Prostate gland (tissue), 2 donors: ENCODE measurements around the gene SMO. TPM values are rescaled to one million over a fixed set of nuclear protein-coding genes. Genes with fewer than 3 reads are reported as not detected.

ENCODE experiments used
- DNase-seq: peaks from one replicate; pipeline ENCODE4 v3.0.0-alpha.2; 2019; ENCODE audit warnings: low spot score
- H3K27ac ChIP-seq, 2 donors: fragments of 200-600 bp; sonication (generic); 2 replicates each; pipeline ENCODE4 v1.5.1; 2017 to 2019
- H3K27me3 ChIP-seq: fragments of 200-600 bp; sonication (generic); replicated peaks from 2 replicates; pipeline ENCODE4 v1.5.1; 2019; ENCODE audit not compliant: insufficient read depth
- H3K36me3 ChIP-seq, 2 donors: fragments of 200-600 bp; sonication (generic); 1 replicate in 1 of 2; 2 replicates in 1 of 2; pipeline versions ENCODE4 v1.5.1 to v1.8.1; 2017 to 2019
- H3K4me1 ChIP-seq: fragments of 200-600 bp; sonication (generic); replicated peaks from 2 replicates; pipeline ENCODE4 v1.5.1; 2019
- H3K4me3 ChIP-seq, 2 donors: fragments of 200-600 bp; sonication (generic); 2 replicates each; pipeline ENCODE4 v1.5.1; 2017 to 2019
- H3K9me3 ChIP-seq: fragments of 200-600 bp; sonication (generic); 2 replicates; pipeline ENCODE4 v1.5.1; 2017
- CTCF ChIP-seq, 4 experiments: fragments of 200-600 bp in 2 of 4; fragments of 450-650 bp in 2 of 4; sonication (generic) in 2 of 4; IDR thresholded peaks; 1 replicate in 3 of 4; 2 replicates in 1 of 4; pipeline ENCODE4 v1.5.1; 2016 to 2019; ENCODE audit warnings: antibody characterized with exemption in 4 of 4, mild to moderate bottlenecking in 2 of 4, moderate library complexity in 2 of 4
- POLR2A ChIP-seq: fragments of 450-650 bp; IDR thresholded peaks from one replicate; pipeline ENCODE4 v1.6.1; 2016; ENCODE audit warnings: antibody characterized with exemption, mild to moderate bottlenecking
- POLR2AphosphoS5 ChIP-seq: sonication (generic); formaldehyde crosslinking; IDR thresholded peaks from one replicate; pipeline ENCODE4 v1.6.1; 2017; ENCODE audit warnings: antibody characterized with exemption
- WGBS: methylation state at CpG from one replicate; pipeline ENCODE4 v1.1.5; 2018; 5-methylcytosine and 5-hydroxymethylcytosine counted together
- intact Hi-C: fragments of 100-400 bp; cut with DNase I; formaldehyde crosslinking; loops from one replicate; pipeline ENCODE4 v1.14.2; 2022
- total RNA-seq, 2 donors: library from RNA; depleted of rRNA; stranded (reverse); fragments of >200 nt; gene quantifications; one replicate each; pipeline ENCODE4 v1.1.0, GENCODE V29; 2016

The SMO gene
- total RNA-seq, 2 donors from 2014 or later = 23.2 to 32.9 TPM

- no peaks in the 10 kb centered on the region for H3K27me3 ChIP-seq
- no peaks in the 10 kb centered on the region for H3K36me3 ChIP-seq
- 94% methylated on average over 9 of the region's 9 CpGs for WGBS
- H3K9me3 ChIP-seq = no peaks in the 10 kb centered on the region
- H3K4me3 ChIP-seq = no peak overlapping the region
- H3K4me1 ChIP-seq = no peaks in the 10 kb centered on the region
- DNase-seq = no peak
- TF ChIP-seq POLR2A = no peak
- TF ChIP-seq CTCF (IDR thresholded peaks at IDR 0.05) = no peak
- TF ChIP-seq POLR2AphosphoS5 = no peak
- intact Hi-C loops = no loop called here
- H3K27ac ChIP-seq = no peak overlapping the region
Measured at GRCh38 chr7:129157651-129158050, 30.8 kb upstream of the SMO start.

GRCh38 chr7:129159539-129159938 lies 28.9 kb upstream of the SMO start:
- no peak for DNase-seq
- H3K27ac ChIP-seq = no peak overlapping the region
- 85% methylated on average over 3 of the region's 3 CpGs for WGBS
- H3K36me3 ChIP-seq = no peaks in the 10 kb centered on the region
- TF ChIP-seq CTCF (IDR thresholded peaks at IDR 0.05) (no peak), POLR2AphosphoS5 (no peak), POLR2A (no peak)
- H3K9me3 ChIP-seq = no peaks in the 10 kb centered on the region
- intact Hi-C loops = no loop called here
- H3K4me1 ChIP-seq = no peaks in the 10 kb centered on the region
- no peaks in the 10 kb centered on the region for H3K27me3 ChIP-seq
- H3K4me3 ChIP-seq = no peak overlapping the region

DNA sequence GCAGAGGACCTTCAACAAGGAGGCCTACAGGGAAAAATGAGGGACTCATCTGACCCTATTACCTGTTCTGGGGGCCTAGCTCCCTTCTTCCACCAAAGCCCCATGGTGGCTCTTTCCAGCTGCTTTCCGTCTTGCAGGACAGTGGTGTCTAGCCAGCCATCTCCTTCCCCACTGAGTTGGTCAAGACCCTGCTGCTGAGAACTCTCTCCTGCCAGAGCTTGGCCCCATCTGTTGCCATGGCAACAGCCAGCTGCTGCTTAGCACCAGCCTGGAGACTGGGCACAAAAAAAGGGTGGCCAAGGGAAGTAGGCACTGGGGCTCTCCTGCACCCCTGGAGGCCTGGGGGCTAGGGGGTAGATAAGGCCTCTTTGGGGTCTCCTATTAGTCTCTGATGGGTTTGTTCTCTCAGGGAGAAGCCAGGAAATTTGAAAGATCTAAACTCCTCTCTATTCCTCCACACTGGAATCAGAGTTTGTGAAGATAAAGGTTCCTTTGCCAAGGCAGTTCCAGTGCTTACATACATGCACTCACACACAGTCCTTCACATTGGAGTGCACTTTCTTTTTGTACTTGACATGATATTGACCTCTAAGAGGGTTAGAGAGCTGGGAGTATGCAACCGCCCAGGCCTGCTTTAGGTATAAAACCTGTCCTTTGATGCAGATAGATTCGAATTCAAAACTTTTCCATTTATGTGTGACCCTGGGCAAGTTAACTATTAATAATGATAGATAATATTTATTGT lies 28.1 kb upstream of the SMO start:
- intact Hi-C loops = no loop called here
- 95% methylated on average over 3 of the region's 3 CpGs for WGBS
- no peaks in the 10 kb centered on the region for H3K9me3 ChIP-seq
- H3K36me3 ChIP-seq = no peaks in the 10 kb centered on the region
- no peak overlapping the region for H3K27ac ChIP-seq
- H3K4me3 ChIP-seq = no peak overlapping the region
- TF ChIP-seq POLR2AphosphoS5 = no peak
- no peak for TF ChIP-seq POLR2A
- no peak for TF ChIP-seq CTCF (IDR thresholded peaks at IDR 0.05)
- H3K27me3 ChIP-seq = no peaks in the 10 kb centered on the region
- no peaks in the 10 kb centered on the region for H3K4me1 ChIP-seq
- DNase-seq = no peak

DNA sequence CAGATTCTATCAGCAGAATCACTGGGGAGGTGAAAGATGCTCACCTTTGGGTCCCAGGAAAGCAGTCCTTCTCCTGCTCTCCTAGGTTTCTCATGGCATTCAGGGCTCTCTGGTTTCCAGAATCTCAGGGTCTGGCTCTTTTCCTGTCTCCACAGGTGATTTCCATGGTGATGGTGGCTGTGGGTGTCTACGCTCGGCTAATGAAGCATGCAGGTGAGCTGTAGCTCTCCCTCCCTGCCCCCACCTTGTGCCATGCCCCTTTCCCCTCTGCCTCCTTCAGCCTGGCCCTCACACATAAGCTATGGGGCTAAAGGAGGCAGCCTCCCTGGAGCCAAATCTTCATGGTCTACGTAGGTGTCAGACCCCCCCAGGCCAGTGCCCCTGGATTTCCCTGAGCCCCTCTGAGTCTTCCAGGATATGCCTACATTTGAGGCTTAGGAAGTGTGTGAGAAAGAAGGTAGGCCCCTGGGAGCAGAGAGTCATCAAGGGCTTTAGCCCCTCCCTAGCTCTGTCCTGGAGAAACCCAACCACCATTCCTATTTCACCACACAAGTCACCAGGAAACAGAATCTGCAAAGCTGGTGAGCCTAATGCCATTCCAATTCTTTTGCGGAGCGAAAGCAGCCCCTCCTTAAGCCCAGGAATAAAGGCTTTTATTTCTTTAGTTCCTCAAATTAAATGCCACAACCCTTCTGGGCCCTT lies 26.8 kb upstream of the SMO start:
- 92% methylated on average over 5 of the region's 5 CpGs for WGBS
- intact Hi-C loops = loop anchor here (2.0 kb wide), 1 partner anchor 49 kb away; no protein-coding TSS in a partner anchor

More for the DNA sequence above, 26.8 kb upstream of the SMO start:
- DNase-seq = no peak
- no peaks in the 10 kb centered on the region for H3K27me3 ChIP-seq
- TF ChIP-seq CTCF (IDR thresholded peaks at IDR 0.05) (no peak), POLR2AphosphoS5 (no peak), POLR2A (no peak)
- no peaks in the 10 kb centered on the region for H3K36me3 ChIP-seq
- no peak overlapping the region for H3K4me3 ChIP-seq
- H3K27ac ChIP-seq = no peak overlapping the region
- no peaks in the 10 kb centered on the region for H3K4me1 ChIP-seq
- H3K9me3 ChIP-seq = no peaks in the 10 kb centered on the region
